Measurements from ENCODE around the gene ZNF366.

DNA sequence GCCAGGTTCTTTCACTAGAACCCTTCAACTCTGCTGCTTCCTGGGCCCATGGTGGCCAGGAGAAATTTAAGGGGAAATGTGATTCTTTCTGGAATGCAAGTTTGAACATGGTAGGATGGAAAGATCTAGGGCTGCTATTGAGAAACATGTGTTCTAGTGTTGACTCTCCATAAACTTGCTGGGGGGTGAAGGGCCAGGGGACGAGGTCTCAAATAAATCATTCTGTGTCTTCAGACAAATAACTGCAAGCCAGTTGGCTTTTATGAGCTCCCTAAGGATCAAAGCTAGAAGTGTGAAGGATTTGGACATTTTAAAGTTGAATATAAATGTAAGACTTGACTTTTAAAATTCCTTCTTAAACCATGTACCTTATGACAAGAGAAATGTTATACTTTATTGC, 78.5 kb downstream of the ZNF366 start:
- TF ChIP-seq POLR2A (IDR thresholded peaks at IDR 0.05) = no peak
- TF ChIP-seq, protein P1, sequence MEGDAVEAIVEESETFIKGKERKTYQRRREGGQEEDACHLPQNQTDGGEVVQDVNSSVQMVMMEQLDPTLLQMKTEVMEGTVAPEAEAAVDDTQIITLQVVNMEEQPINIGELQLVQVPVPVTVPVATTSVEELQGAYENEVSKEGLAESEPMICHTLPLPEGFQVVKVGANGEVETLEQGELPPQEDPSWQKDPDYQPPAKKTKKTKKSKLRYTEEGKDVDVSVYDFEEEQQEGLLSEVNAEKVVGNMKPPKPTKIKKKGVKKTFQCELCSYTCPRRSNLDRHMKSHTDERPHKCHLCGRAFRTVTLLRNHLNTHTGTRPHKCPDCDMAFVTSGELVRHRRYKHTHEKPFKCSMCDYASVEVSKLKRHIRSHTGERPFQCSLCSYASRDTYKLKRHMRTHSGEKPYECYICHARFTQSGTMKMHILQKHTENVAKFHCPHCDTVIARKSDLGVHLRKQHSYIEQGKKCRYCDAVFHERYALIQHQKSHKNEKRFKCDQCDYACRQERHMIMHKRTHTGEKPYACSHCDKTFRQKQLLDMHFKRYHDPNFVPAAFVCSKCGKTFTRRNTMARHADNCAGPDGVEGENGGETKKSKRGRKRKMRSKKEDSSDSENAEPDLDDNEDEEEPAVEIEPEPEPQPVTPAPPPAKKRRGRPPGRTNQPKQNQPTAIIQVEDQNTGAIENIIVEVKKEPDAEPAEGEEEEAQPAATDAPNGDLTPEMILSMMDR (IDR thresholded peaks at IDR 0.05) = no peak
- TF ChIP-seq POLR2AphosphoS5 (IDR thresholded peaks at IDR 0.05) = no peak
- no peak for TF ChIP-seq EP300 (IDR thresholded peaks at IDR 0.05)

All from stomach (tissue), 4 donors.